K562 (cell line): ENCODE results near the gene ALK. TPM values are rescaled to one million over a fixed set of nuclear protein-coding genes. Genes with fewer than 3 reads are reported as not detected.

Source experiments
- ATAC-seq: fragments of 200-7000 bp; cut with Tn5 transposase; 3 replicates; pipeline ENCODE4 v1.9.1; 2020; ENCODE audit warnings: moderate library complexity
- BruUV-seq: library from RNA; stranded (reverse); fragments of 400-500 nt; replicated peaks from 2 replicates; lab custom pipeline; 2021; lab: Mats Ljungman, UMichigan
- CTCF ChIA-PET: fragments of 300-600 bp; formaldehyde crosslinking; extraction: SDS; loops from one replicate; lab custom pipeline; 2021; ENCODE audit warnings: low intra/inter-chr PET ratio; lab: Yijun Ruan, JAX
- POLR2A ChIA-PET: fragments of 300-600, 350-650 bp; sonication (Branson Sonifier 250); formaldehyde crosslinking; extraction: SDS; loops from one replicate; lab custom pipeline; 2021; ENCODE audit warnings: antibody characterized with exemption, inconsistent platforms; lab: Yijun Ruan, JAX
- DNase-seq, 4 experiments: peaks; one replicate each; pipeline versions ENCODE4 v3.0.0 to v3.0.0-alpha.2; 2011 to 2018; ENCODE audit warnings: low spot score in 3 of 4, mixed read lengths in 3 of 4; ENCODE audit errors: extremely low read depth in 1 of 4
- FAIRE-seq: peaks from 2 replicates; lab custom pipeline; 2011; peaks lifted over from hg19 to GRCh38; lab: Jason Lieb, UNC
- H2AFZ ChIP-seq: 2 replicates; pipeline ENCODE4 v1.6.0; 2011; ENCODE audit warnings: low read depth, low read length, control low read depth, inconsistent platforms
- H3K27ac ChIP-seq: fragments of 200-600 bp; 3 replicates; pipeline ENCODE4 v1.8.0; 2011; ENCODE audit warnings: low read depth, mild to moderate bottlenecking, control low read depth, inconsistent platforms, low read length, moderate library complexity, mixed read lengths; ENCODE audit errors: extremely low read depth
- H3K27me3 ChIP-seq, 2 experiments: fragments of 300-600 bp in 1 of 2; 2 replicates in 1 of 2; 3 replicates in 1 of 2; pipeline versions ENCODE4 v1.6.0 to v1.8.0; 2011; ENCODE audit warnings: inconsistent platforms in 2 of 2, low read length in 2 of 2, mild to moderate bottlenecking in 1 of 2, mixed read lengths in 1 of 2, moderate library complexity in 1 of 2; ENCODE audit not compliant: control insufficient read depth in 2 of 2, insufficient read depth in 2 of 2
- H3K36me3 ChIP-seq: fragments of 300-600 bp; 3 replicates; pipeline ENCODE4 v1.8.0; 2011; ENCODE audit warnings: mild to moderate bottlenecking, low read length, inconsistent platforms; ENCODE audit not compliant: control insufficient read depth, insufficient read depth
- H3K4me1 ChIP-seq, 2 experiments: fragments of 200-600 bp in 1 of 2; replicated peaks in 1 of 2; 2 replicates in 1 of 2; 3 replicates in 1 of 2; pipeline versions ENCODE4 v1.5.1 to v1.8.0; 2011; ENCODE audit warnings: inconsistent platforms in 2 of 2, low read length in 2 of 2, mild to moderate bottlenecking in 1 of 2, mixed read lengths in 1 of 2, moderate library complexity in 1 of 2; ENCODE audit not compliant: control insufficient read depth in 2 of 2, insufficient read depth in 2 of 2
- H3K4me2 ChIP-seq: 2 replicates; pipeline ENCODE4 v1.6.1; 2011; ENCODE audit warnings: low read length, control low read depth, inconsistent platforms, mixed read lengths; ENCODE audit not compliant: insufficient read depth
- H3K4me3 ChIP-seq: fragments of 200-600 bp; sonication (generic), shearing (Covaris generic); 2 replicates; pipeline ENCODE4 v1.5.1; 2016; ENCODE audit warnings: control low read depth, inconsistent platforms
- H3K79me2 ChIP-seq: fragments of 200-600 bp; 3 replicates; pipeline ENCODE4 v1.8.0; 2011; ENCODE audit warnings: low read length, inconsistent platforms; ENCODE audit not compliant: control insufficient read depth, insufficient read depth
- H3K9ac ChIP-seq, 2 experiments: 2 replicates each; pipeline versions ENCODE4 v1.6.0 to v1.6.1; 2011; ENCODE audit warnings: low read depth in 2 of 2, low read length in 2 of 2, control low read depth in 1 of 2, inconsistent platforms in 1 of 2, mild to moderate bottlenecking in 1 of 2, mixed read lengths in 1 of 2; ENCODE audit not compliant: insufficient read depth in 1 of 2
- H3K9me1 ChIP-seq: one replicate; pipeline ENCODE4 v1.6.0; 2011; ENCODE audit warnings: inconsistent platforms, mild to moderate bottlenecking, low read length, moderate library complexity; ENCODE audit not compliant: control insufficient read depth, insufficient read depth
- H3K9me3 ChIP-seq: replicated peaks from 2 replicates; pipeline ENCODE4 v1.5.1; 2011; ENCODE audit warnings: low read depth, low read length, inconsistent platforms; ENCODE audit not compliant: control insufficient read depth, insufficient read depth
- H4K20me1 ChIP-seq: replicated peaks from 2 replicates; pipeline ENCODE4 v1.6.1; 2011; ENCODE audit warnings: low read length, inconsistent platforms, mixed read lengths; ENCODE audit not compliant: control insufficient read depth, insufficient read depth
- ATF4 ChIP-seq: fragments of 450-650 bp; formaldehyde crosslinking; IDR thresholded peaks from 2 replicates; pipeline ENCODE4 v1.4.0; 2022; ENCODE audit warnings: mild to moderate bottlenecking, moderate library complexity
- DPF2 ChIP-seq: fragments of 450-650 bp; IDR thresholded peaks from 2 replicates; pipeline ENCODE4 v1.6.1; 2016
- FOXJ2 ChIP-seq: fragments of 200-800 bp; sonication (Bioruptor generic); IDR thresholded peaks from 2 replicates; pipeline ENCODE4 v1.6.1; 2016; ENCODE audit warnings: missing genetic modification characterization, missing compliant biosample characterization
- MAFK ChIP-seq: IDR thresholded peaks from 2 replicates; pipeline ENCODE4 v1.6.1; 2011; ENCODE audit warnings: low read length, improper control_type of control experiment
- PHF8 ChIP-seq: fragments of 200-600 bp; sonication (generic); IDR thresholded peaks from 2 replicates; pipeline ENCODE4 v1.6.1; 2012; ENCODE audit warnings: mixed run types, mild to moderate bottlenecking, inconsistent platforms, low read length, moderate library complexity, borderline replicate concordance
- XRCC5 ChIP-seq: fragments of 200-400 bp; formaldehyde crosslinking; IDR thresholded peaks from 2 replicates; pipeline ENCODE4 v1.6.1; 2017; ENCODE audit warnings: low read depth, mild to moderate bottlenecking, low read length
- WGBS: fragments of 100-300 bp; shearing (Covaris generic); methylation state at CpG from one replicate; pipeline ENCODE4 v1.1.6; 2016; ENCODE audit warnings: low coverage, mixed read lengths; ENCODE audit not compliant: insufficient coverage; ENCODE audit errors: missing lambda C conversion rate; 5-methylcytosine and 5-hydroxymethylcytosine counted together
- in situ Hi-C: fragments of 300-500 bp; cut with MboI; formaldehyde crosslinking; loops from 4 replicates; pipeline ENCODE4 v1.15.0; 2018; ENCODE audit warnings: inconsistent platforms, mixed read lengths
- intact Hi-C: fragments of 100-400 bp; cut with micrococcal nuclease; formaldehyde crosslinking; loops from 2 replicates; pipeline ENCODE4 v1.14.2; 2022
- polyA plus RNA-seq, 8 experiments: library from polyadenylated mRNA; depleted of rRNA in 4 of 8; stranded (reverse) in 5 of 8; unstranded in 3 of 8; fragments of >200 nt; fragmentation: Nextera tagmentation in 2 of 8; fragmentation: Illumina TruSeq in 1 of 8; extraction: Ambion mirVana in 2 of 8; extraction: Trizol in 1 of 8; gene quantifications; 2 replicates each; pipeline versions ENCODE4 v1.2.1 to v1.2.3, GENCODE V29; 2011 to 2014; ENCODE audit warnings: inconsistent platforms in 1 of 8, missing spikeins in 1 of 8
- total RNA-seq, 7 experiments: library from RNA; depleted of rRNA in 6 of 7; stranded (reverse); fragments of >200 nt in 6 of 7; fragmentation: Illumina TruSeq in 2 of 7; extraction: Trizol in 2 of 7; gene quantifications; 2 replicates each; pipeline versions ENCODE4 v1.2.1 to v1.2.3, GENCODE V29; 2011 to 2021; ENCODE audit warnings: low replicate concordance in 1 of 7

ALK gene
- total and polyA plus RNA-seq, 9 of the 15 experiments (the other 6 are each of a cell fraction or from before 2014, with no cell fraction given) = not detected

- TF ChIP-seq ATF4 (CRISPR knock-in tag) (no peak), FOXJ2 (tag) (no peak), XRCC5 (no peak)
These were observed 333.8 kb downstream of the ALK start (continued) for GRCh38 chr2:29587402-29588190.

- ChIA-PET CTCF (no interaction called here), POLR2A (no interaction called here)
- Histone ChIP-seq H3K4me2 (no peak overlapping the region), H2AFZ (no peak overlapping the region), H3K9me3 (no peaks in the 10 kb centered on the region), H4K20me1 (no peaks in the 10 kb centered on the region), H3K4me1 (no peaks in the 10 kb centered on the region), H3K36me3 (no peaks in the 10 kb centered on the region), H3K9ac (no peak overlapping the region), H3K27ac (no peak overlapping the region), H3K79me2 (no peaks in the 10 kb centered on the region), H3K4me3 (no peak overlapping the region), H3K27me3 (peaks cover 0 to 2% of the 10 kb centered on the region in 2 experiments; a peak in 2 of 5 replicates), H3K9me1 (no peaks in the 10 kb centered on the region)
- intact Hi-C loops = no loop called here
- BruUV-seq = no TSS peak
- ATAC-seq (no peak), FAIRE-seq (no peak), DNase-seq (no peak)
- TF ChIP-seq PHF8 (no peak), MAFK (no peak), DPF2 (no peak)
- in situ Hi-C loops = no loop called here
- 0% methylated on average over 1 of the region's 1 CpG for WGBS
These were observed 334.5 kb downstream of the ALK start for GRCh38 chr2:29586919-29587318.
